GM12865 (cell line): Measurements from ENCODE around the gene MRPS10.

Experiments used
- DNase-seq: peaks from one replicate; pipeline ENCODE4 v3.0.0; 2010; ENCODE audit warnings: low read depth
- H3K4me3 ChIP-seq: 2 replicates; pipeline ENCODE4 v1.5.1; 2011; ENCODE audit warnings: mild to moderate bottlenecking, low read depth, low read length, control low read depth
- CTCF ChIP-seq: IDR thresholded peaks from 2 replicates; pipeline ENCODE4 v1.5.1; 2011; ENCODE audit warnings: low read length, control low read depth, low read depth, inconsistent platforms; ENCODE audit not compliant: insufficient read depth; ENCODE audit errors: missing control alignments

The MRPS10 gene

GRCh38 chr6:42166444-42167141, 51.1 kb downstream of the MRPS10 start:
- DNase-seq = peak; percentile 77
- H3K4me3 ChIP-seq = no peak overlapping the region
- TF ChIP-seq CTCF = peak; percentile 95

- no peak overlapping the region for H3K4me3 ChIP-seq
- no peak for DNase-seq
- TF ChIP-seq CTCF = no peak
Measured at GRCh38 chr6:42165016-42165415, 52.6 kb downstream of the MRPS10 start.

- DNase-seq = no peak
- no peak for TF ChIP-seq CTCF
- no peak overlapping the region for H3K4me3 ChIP-seq
Measured at GRCh38 chr6:42163981-42164380, 53.7 kb downstream of the MRPS10 start.

- DNase-seq = no peak
- no peak for TF ChIP-seq CTCF
- no peak overlapping the region for H3K4me3 ChIP-seq
Measured at GRCh38 chr6:42162812-42163211, 54.8 kb downstream of the MRPS10 start.

- DNase-seq = no peak
- no peak overlapping the region for H3K4me3 ChIP-seq
- TF ChIP-seq CTCF = no peak
Measured at GRCh38 chr6:42162384-42162783, 55.3 kb downstream of the MRPS10 start.

GRCh38 chr6:42159431-42160024, 58.1 kb downstream of the MRPS10 start:
- DNase-seq = no peak
- no peak overlapping the region for H3K4me3 ChIP-seq
- TF ChIP-seq CTCF = no peak

- TF ChIP-seq CTCF = no peak
- DNase-seq = no peak
- no peak overlapping the region for H3K4me3 ChIP-seq
Measured at GRCh38 chr6:42158631-42159030, 59.0 kb downstream of the MRPS10 start.
